Measurements from ENCODE around the gene NFATC4. TPM values are rescaled to one million over a fixed set of nuclear protein-coding genes. Genes with fewer than 3 reads are reported as not detected.

The NFATC4 gene
- total RNA-seq, 4 donors from 2014 or later = 20.9 to 33.5 (median 26.1) TPM

DNA sequence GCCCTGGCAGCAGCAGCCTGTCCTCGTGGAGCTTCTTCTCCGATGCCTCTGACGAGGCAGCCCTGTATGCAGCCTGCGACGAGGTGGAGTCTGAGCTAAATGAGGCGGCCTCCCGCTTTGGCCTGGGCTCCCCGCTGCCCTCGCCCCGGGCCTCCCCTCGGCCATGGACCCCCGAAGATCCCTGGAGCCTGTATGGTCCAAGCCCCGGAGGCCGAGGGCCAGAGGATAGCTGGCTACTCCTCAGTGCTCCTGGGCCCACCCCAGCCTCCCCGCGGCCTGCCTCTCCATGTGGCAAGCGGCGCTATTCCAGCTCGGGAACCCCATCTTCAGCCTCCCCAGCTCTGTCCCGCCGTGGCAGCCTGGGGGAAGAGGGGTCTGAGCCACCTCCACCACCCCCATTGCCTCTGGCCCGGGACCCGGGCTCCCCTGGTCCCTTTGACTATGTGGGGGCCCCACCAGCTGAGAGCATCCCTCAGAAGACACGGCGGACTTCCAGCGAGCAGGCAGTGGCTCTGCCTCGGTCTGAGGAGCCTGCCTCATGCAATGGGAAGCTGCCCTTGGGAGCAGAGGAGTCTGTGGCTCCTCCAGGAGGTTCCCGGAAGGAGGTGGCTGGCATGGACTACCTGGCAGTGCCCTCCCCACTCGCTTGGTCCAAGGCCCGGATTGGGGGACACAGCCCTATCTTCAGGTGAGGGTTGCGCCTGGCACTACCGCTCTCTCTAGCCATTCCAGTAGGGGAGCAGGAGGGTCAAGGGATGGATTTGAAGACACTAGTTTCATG, 2.1 kb downstream of the NFATC4 start:
- TF ChIP-seq, protein P1, sequence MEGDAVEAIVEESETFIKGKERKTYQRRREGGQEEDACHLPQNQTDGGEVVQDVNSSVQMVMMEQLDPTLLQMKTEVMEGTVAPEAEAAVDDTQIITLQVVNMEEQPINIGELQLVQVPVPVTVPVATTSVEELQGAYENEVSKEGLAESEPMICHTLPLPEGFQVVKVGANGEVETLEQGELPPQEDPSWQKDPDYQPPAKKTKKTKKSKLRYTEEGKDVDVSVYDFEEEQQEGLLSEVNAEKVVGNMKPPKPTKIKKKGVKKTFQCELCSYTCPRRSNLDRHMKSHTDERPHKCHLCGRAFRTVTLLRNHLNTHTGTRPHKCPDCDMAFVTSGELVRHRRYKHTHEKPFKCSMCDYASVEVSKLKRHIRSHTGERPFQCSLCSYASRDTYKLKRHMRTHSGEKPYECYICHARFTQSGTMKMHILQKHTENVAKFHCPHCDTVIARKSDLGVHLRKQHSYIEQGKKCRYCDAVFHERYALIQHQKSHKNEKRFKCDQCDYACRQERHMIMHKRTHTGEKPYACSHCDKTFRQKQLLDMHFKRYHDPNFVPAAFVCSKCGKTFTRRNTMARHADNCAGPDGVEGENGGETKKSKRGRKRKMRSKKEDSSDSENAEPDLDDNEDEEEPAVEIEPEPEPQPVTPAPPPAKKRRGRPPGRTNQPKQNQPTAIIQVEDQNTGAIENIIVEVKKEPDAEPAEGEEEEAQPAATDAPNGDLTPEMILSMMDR (IDR thresholded peaks at IDR 0.05; ENCODE audit: low read depth) = no peak

DNA sequence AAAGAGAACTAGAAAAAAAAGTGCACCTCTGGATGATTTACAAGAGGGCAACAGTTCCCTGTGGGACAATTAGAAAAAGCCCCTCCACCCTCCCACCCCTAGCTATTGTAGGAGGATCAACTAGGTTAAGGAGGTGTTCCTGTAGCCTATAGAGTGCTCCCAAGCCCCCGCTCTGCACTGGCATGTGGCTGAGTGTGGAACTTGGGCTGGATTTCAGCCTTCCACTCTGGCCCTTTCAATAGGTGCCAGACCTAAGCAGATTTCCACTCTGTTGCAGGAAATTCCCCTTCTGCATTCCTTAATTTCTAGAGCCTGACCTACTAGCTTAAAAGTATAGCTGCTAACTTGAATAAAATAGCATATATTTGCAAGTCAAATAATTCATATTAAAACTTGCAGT, 2.8 kb downstream of the NFATC4 start:
- TF ChIP-seq, protein P1 (IDR thresholded peaks at IDR 0.05; ENCODE audit: low read depth) = no peak

DNA sequence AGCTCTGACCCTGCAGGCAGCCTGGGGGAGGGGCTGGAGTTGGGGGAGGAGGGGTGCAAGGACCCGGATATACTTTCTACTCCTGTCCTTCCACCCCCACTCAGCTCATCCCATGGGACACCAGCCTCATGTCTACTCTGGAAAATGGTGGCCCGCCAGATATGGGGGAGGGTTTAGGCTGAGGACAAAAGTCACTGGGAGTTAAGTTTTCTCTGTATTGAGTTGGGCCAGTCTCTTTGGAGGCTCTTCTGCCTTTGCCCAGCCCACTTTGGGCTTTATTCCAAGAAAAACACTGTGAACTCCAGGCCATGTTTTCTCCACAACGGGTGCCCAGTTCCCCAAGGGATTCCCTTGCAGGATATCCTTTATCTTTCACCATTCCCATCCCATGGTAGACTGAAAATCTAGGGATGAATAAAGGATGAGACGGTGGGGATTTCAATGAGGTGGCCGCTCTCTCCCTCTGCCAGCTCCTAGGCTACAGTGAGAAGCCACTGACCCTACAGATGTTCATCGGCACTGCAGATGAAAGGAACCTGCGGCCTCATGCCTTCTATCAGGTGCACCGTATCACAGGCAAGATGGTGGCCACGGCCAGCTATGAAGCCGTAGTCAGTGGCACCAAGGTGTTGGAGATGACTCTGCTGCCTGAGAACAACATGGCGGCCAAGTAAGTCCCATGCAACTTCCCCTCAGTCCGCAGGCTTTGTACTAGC, 4.9 kb downstream of the NFATC4 start:
- TF ChIP-seq, protein P1 (IDR thresholded peaks at IDR 0.05; ENCODE audit: low read depth) = no peak

DNA sequence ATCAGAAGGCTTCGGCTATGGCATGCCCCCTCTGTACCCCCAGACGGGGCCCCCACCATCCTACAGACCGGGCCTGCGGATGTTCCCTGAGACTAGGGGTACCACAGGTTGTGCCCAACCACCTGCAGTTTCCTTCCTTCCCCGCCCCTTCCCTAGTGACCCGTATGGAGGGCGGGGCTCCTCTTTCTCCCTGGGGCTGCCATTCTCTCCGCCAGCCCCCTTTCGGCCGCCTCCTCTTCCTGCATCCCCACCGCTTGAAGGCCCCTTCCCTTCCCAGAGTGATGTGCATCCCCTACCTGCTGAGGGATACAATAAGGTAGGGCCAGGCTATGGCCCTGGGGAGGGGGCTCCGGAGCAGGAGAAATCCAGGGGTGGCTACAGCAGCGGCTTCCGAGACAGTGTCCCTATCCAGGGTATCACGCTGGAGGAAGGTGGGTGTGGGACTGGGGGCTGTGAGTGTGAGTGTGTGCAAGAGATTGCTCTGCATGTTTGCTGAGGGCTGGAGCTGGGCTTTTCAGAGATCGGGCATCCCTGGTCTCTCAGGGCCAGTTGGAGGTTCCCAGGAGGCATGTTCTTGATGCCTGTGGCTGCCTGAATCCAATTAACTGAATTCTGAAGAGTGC, 8.6 kb downstream of the NFATC4 start:
- TF ChIP-seq, protein P1 (IDR thresholded peaks at IDR 0.05; ENCODE audit: low read depth) = no peak

DNA sequence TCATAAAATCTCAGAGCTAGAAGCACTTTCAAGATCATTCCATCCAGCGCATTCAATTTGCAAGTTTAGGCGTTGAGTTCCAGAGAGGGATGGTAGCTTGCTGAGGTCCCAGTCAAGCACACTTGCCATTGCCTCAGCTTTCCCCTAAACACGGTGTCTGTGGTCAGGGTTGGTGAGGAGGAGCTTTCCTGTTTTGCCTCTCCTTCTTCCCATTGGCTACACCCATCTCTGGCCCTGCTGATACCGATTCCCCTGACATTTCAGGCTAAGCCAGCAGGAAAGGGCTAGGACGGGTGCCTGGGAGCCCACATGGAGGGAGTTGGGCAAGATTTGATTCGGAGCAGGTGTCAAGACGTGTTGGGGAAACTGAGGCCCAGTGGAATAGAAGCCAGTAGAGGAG, 9.1 kb downstream of the NFATC4 start:
- TF ChIP-seq, protein P1 (IDR thresholded peaks at IDR 0.05; ENCODE audit: low read depth) = no peak

DNA sequence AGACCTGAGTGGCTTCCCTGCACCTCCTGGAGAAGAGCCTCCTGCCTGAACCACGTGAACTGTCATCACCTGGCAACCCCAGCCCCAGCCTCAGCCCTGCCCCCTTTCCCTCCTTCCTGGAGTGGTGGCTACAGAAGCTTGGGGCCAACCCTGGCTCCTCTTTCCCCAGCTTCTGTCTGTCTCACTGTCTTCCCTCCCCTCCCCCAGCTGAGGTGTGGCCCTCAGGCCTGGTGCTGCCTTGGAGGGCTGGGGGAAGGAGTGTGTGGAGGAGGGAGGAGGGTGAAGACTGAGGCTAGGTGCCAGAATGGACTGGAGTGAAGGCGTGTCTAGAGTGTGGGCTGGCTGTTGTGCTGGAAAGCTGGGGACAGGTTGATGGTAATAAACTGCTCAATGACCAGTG, 9.7 kb downstream of the NFATC4 start:
- TF ChIP-seq, protein P1 (IDR thresholded peaks at IDR 0.05; ENCODE audit: low read depth) = no peak

DNA sequence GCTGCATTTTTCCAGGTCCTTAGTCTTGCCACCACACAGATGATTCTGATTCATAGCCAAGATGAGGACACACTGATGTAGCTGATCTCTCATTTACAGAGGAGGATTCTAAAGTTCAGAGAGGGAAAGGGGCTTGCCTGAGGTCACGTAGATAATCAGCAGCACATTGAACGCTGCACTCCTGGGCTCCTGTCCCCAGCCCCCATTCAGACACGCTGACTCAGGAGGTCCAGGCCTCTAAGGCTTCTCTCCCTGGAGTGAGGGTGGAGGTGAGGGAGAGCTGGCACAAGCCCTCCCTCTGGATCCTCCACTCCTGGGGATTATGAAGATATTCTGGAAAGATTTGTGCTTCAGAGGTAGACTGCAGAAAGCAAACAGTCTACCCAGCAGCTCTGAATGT, 10.3 kb downstream of the NFATC4 start:
- TF ChIP-seq, protein P1 (IDR thresholded peaks at IDR 0.05; ENCODE audit: low read depth) = no peak

All from subcutaneous adipose tissue (tissue), 4 donors.